ENCODE measurements around the gene AOPEP.

AOPEP gene

GRCh38 chr9:95084254-95084934 is 357.9 kb downstream of the AOPEP start:
- Histone ChIP-seq H3K9ac (ENCODE audit: low read length) (no peak overlapping the region), H3K9me2 (ENCODE audit: low read depth, low read length) (no peaks in the 10 kb centered on the region), H3F3A (ENCODE audit: insufficient read depth, low read length) (no peaks in the 10 kb centered on the region), H3K4me2 (ENCODE audit: low read length) (no peak overlapping the region), H2AFZ (ENCODE audit: low read length) (no peak overlapping the region), H3K27me3 (ENCODE audit: insufficient read depth, low read length) (no peaks in the 10 kb centered on the region), H3K79me2 (ENCODE audit: insufficient read depth, low read length) (no peaks in the 10 kb centered on the region), H3K4me3 (ENCODE audit: low read depth, low read length, poor library complexity, severe bottlenecking) (no peak overlapping the region), H3K4me1 (ENCODE audit: insufficient read depth, low read length, severe bottlenecking) (peaks cover 6% of the 10 kb centered on the region), H3K9me3 (ENCODE audit: low read length) (no peaks in the 10 kb centered on the region), H3K36me3 (ENCODE audit: insufficient read depth, low read length) (peaks cover 32% of the 10 kb centered on the region; the same call in 1 of the 2 replicates), H3K27ac (ENCODE audit: low read depth, low read length, poor library complexity, severe bottlenecking) (no peak overlapping the region), H4K20me1 (ENCODE audit: insufficient read depth, low read length) (no peaks in the 10 kb centered on the region)
- TF ChIP-seq EZH2 (IDR thresholded peaks at IDR 0.05; ENCODE audit: borderline replicate concordance, low read length), result no peak
- no peak for TF ChIP-seq CTCF (IDR thresholded peaks at IDR 0.05; ENCODE audit: low read length)

GRCh38 chr9:95085036-95085770 is 358.7 kb downstream of the AOPEP start:
- no peak overlapping the region for H3K4me2 ChIP-seq (ENCODE audit: low read length)

More at GRCh38 chr9:95085036-95085770, 358.7 kb downstream of the AOPEP start:
- no peaks in the 10 kb centered on the region for H3K9me2 ChIP-seq (ENCODE audit: low read depth, low read length)
- H3K36me3 ChIP-seq (ENCODE audit: insufficient read depth, low read length), result peaks cover 32% of the 10 kb centered on the region; the same call in 1 of the 2 replicates
- H2AFZ ChIP-seq (ENCODE audit: low read length), result no peak overlapping the region
- H3K27ac ChIP-seq (ENCODE audit: low read depth, low read length, poor library complexity, severe bottlenecking), result no peak overlapping the region
- TF ChIP-seq CTCF (IDR thresholded peaks at IDR 0.05; ENCODE audit: low read length), result no peak
- TF ChIP-seq EZH2 (IDR thresholded peaks at IDR 0.05; ENCODE audit: borderline replicate concordance, low read length), result no peak
- no peaks in the 10 kb centered on the region for H3K9me3 ChIP-seq (ENCODE audit: low read length)
- H3F3A ChIP-seq (ENCODE audit: insufficient read depth, low read length), result no peaks in the 10 kb centered on the region
- H3K9ac ChIP-seq (ENCODE audit: low read length), result no peak overlapping the region
- H3K79me2 ChIP-seq (ENCODE audit: insufficient read depth, low read length), result no peaks in the 10 kb centered on the region
- H3K4me1 ChIP-seq (ENCODE audit: insufficient read depth, low read length, severe bottlenecking), result peaks cover 6% of the 10 kb centered on the region
- H3K27me3 ChIP-seq (ENCODE audit: insufficient read depth, low read length), result no peaks in the 10 kb centered on the region
- no peak overlapping the region for H3K4me3 ChIP-seq (ENCODE audit: low read depth, low read length, poor library complexity, severe bottlenecking)
- H4K20me1 ChIP-seq (ENCODE audit: insufficient read depth, low read length), result no peaks in the 10 kb centered on the region

All from OCI-LY1 (cell line).